Head of caudate nucleus (tissue), 42 donors: Measurements from ENCODE around the gene MAML1.
"Not testable (repeated sequence)": the region's sequence is repeated elsewhere in the genome, so short reads cannot be mapped to it uniquely, and the experiment has no call there.

Source experiments
- DNase-seq, 42 donors: peaks; one replicate each; pipeline versions ENCODE4 v3.0.0 to v3.0.0-alpha.2; 2020 to 2021; ENCODE audit warnings: mixed read lengths in 7 of 42
- intact Hi-C: fragments of 100-400 bp; cut with DNase I; formaldehyde crosslinking; loops from one replicate; pipeline ENCODE4 v1.15.0; 2022

Gene MAML1

DNA sequence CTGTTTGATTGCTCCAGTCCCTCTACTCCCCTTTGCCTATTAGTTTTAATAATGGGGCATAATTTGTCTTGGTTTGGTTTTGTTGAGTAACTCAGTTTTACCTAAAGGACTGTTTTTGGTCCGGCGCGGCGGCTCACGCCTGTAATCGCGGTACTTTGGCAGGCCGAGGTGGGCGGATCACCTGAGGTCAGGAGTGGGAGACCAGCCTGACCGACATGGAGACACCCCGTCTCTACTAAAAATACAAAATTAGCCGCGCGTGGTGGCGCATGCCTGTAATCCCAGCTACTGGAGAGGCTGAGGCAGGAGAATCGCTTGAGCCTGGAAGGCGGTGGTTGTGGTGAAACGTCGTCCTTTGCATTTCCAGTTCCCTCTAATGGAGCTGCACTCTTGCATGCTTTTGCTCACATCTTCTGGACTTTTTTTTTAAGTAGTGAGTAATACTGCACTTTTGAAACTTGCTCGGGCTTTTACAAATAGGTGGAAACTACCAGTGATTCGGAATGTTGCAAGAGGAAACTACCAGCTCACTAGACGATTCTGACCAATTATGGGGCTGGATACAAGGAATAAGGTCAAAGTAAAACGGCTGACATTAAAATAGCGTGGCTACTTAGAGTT lies 721 bp upstream of the MAML1 start:
- intact Hi-C loops: loop anchor here (2.0 kb wide), 1 partner anchor 33 kb away; the partner anchor contains the start of gene CANX

DNA sequence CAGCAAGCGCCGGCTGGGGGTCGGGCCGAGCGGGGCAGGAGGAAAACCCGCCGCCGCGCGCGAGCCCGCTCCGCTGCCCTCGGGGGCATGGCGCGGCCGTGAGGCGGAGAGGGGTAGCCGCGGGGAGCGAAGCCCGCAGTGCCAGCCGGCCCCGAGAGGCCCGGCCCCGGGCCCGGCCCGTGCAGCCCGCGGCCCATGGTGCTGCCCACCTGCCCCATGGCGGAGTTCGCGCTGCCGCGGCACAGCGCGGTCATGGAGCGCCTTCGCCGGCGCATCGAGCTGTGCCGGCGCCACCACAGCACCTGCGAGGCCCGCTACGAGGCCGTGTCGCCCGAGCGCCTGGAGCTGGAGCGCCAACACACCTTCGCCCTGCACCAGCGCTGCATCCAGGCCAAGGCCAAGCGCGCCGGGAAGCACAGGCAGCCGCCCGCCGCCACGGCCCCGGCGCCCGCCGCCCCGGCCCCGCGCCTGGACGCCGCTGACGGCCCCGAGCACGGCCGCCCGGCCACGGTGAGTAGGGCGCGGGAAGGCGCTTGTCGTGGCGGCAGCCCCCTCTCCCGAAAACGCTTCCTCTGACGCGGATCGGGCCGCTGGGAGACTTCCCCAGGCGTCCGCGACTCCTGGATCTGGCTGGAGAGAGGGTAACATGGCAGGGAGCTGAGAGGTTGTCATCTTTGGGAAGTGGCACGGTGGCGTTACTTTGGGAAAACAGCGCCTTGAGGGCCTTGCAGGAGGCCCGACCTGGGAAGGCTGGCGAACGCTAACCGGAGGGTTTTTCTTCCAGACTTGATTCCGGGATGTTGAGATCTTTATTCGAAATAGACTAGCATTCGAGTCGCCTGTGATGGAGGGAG lies 523 bp downstream of the MAML1 start:
- DNase-seq: peak; percentile 13 to 73 (median 52)
- intact Hi-C loops: loop anchor here (2.0 kb wide), 1 partner anchor 34 kb away; the partner anchor contains the start of gene CANX

More for the DNA sequence above, 721 bp upstream of the MAML1 start:
- DNase-seq: peak in 15 of 42 donors; percentile 3 to 43 (median 18)

DNA sequence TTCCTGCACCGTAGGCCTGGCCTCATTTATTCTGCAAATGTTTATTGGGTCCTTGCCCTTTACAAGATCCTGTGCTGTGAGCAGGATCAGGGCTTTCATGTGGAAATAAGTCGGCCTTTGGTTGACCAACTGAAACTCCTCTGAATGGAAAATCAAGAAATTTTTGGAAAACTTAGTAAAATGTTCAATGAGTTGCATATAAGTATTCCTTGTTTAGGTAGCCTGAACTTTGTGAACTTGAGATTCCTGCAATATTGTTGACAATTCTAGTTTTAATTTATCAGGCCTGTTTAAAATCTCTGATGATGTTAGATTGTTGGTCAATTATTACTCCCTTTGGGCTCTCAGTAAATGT lies 1.1 kb downstream of the MAML1 start:
- intact Hi-C loops: loop anchor here (2.0 kb wide), 1 partner anchor 35 kb away; the partner anchor contains the start of gene CANX
- DNase-seq: no peak

DNA sequence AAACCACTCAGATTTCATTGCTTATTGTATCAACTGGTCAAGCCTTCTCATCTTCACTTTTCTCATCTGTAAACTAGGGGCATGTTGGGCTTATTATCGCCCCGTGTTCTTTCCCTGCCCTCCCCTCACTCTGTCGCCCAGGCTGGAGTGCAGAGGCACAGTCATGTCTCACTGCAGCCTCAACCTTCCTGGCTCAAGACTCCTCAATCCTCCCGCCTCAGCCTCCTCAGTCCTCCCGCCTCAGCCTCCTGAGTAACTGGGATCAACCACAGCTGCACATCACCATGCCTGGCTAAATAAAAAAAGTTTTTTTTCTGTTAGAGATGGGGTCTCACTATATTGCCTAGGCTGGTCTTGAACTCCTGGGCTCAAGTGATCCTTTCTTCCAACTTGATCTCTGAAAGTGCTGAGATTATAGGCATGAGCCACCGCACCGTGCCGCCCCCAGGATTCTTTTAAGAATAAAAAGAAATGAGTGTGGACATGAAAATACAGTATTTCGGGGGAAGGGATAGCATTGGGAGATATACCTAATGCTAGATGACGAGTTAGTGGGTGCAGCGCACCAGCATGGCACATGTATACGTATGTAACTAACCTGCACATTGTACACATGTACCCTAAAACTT lies 2.0 kb downstream of the MAML1 start:
- peak in 1 of 42 donors; percentile 25 for DNase-seq
- intact Hi-C loops: no loop called here

DNA sequence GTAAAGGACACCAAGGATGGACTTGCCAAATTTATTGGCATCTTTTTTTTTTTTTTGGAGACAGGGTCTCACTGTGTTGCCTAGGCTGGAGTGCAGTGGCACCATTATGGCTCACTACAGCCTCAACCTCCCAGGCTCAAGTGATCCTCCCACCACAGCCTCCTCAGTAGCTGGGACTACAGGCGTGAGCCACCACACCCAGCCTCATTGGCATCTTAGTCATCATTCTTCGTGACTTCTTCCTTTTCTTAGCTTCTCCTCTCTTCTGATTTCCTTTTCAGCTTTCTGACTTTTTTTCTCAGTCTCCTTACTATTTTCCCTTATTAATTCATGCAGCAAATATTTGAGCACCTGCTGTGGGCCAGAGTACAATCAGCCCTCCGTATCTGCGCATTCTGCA lies 6.1 kb downstream of the MAML1 start:
- intact Hi-C loops: no loop called here
- DNase-seq: no peak

DNA sequence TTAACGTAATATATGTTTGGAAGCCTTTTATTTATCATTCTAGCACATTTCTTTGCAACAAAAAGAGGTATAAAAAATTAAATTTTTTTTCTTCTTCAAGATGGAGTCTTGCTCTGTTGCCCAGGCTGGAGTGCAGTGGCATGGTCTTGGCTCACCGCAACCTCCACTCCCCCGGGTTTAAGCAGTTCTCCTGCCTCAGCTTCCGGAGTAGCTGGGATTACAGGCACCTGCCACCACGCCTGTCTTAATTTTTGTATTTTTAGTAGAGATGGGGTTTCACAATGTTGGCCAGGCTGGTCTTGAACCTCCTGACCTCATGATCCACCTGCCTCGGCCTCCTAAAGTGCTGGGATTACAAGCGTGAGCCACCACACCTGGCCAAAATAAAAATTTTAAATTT lies 11.5 kb downstream of the MAML1 start:
- intact Hi-C loops, DNase-seq: not testable (repeated sequence)

DNA sequence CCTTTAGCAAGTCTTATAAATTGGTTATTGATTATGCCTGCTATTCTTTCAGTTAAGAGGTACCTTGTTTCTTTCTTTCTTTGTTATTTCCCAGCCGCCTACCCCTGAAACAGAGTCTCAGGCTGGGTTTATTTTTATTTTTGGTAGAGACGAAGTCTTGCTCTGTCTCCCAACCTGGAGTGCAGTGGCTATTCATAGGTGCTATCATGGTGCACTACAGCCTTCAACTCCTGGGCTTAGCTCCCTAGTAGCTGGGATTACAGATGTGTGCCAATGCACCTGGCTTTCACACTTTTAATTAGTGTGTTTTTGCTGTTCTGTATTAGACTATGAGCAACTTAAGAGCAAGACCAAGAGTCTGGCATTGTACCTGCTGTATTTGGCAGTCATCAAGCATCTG lies 14.2 kb downstream of the MAML1 start:
- intact Hi-C loops: no loop called here
- no peak for DNase-seq

DNA sequence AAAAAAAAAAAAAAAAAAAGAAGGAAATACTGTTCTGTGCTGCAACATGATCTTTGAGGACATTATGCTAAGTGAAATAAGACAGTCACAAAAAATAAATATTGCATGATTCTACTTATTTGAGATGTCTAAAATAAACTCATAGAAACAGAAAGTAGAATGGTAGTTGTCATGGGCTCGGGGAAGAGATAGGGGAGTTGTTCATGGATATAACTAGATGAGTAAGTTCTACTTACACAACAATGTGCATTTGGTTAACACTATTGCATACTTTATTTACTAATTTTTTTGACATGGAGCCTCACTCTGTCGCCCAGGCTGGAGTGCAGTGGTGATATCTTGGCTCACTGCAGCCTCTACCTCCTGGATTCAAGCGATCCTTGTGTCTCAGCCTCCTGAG lies 15.2 kb downstream of the MAML1 start:
- DNase-seq: no peak
- intact Hi-C loops: no loop called here

DNA sequence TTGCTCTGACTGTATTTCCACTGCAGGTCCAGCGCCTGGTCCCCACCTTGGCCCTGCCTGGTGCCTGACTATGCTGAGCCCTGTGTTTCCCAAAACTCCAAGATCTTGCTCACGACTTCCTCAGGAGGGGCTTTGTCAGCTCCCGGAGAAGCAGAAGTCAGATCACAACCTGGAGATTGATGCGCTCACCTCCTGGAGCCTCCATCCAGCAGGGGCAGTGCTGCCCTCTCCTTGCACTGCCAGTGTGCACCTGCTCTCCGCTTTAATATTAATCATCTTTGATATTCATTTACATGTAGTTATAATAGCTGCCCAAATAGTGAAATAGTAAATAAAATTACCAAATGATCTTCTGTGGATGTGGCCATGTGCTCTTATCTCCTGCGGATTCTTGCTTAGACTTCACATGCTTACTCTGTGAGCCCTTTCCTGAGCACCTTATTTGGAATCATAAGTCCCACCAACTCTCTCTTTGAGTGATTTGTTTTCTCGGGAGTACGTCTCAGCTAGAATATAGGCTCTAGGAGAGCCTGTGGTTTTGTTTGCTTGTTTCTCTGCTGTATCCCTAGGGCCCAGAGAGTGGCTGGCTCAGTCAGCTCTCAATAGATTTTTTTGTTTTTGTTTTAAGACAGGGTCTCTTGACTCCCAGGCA lies 17.4 kb downstream of the MAML1 start:
- intact Hi-C loops: no loop called here

DNA sequence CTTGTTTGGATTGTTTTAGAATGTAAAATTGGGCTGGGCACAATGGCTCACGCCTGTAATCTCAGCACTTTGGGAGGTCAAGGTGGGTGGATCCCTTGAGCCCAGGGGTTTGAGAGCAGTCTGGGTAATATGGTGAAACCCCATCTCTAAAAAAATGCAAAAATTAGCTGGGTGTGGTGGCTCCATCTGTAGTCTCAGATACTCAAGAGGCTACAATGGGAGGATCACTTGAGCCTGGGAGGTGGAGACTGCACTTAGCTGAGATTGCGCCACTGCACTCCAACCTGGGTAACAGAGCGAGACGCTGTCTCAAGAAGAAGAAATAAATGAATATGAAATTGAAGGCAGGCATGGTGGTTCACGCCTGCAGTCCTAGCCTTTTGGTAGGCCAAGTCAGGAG lies 21.3 kb downstream of the MAML1 start:
- intact Hi-C loops: no loop called here
- peak in 1 of 42 donors; percentile 1 for DNase-seq

More for the DNA sequence above, 17.4 kb downstream of the MAML1 start:
- peak in 1 of 42 donors; percentile 16 for DNase-seq

DNA sequence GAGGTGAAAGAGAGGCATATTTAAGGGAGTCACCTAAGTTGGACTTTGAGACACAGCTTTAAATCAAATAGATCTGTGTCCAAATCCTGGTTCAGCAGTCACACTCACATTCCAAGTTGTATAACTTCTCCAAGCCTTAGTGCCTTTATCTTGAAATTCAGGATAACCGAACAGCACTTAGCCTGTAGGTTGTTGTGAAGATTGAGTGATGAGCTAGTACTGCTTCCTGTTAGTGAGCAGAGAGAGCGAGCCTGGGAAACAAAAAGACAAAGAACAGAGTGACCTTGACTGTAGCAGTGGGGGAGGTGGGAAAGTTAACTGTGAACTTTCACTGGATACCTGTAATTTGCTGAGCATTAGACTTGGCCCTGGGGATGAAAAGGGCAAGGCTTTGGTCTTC lies 22.4 kb downstream of the MAML1 start:
- DNase-seq: no peak
- intact Hi-C loops: no loop called here

DNA sequence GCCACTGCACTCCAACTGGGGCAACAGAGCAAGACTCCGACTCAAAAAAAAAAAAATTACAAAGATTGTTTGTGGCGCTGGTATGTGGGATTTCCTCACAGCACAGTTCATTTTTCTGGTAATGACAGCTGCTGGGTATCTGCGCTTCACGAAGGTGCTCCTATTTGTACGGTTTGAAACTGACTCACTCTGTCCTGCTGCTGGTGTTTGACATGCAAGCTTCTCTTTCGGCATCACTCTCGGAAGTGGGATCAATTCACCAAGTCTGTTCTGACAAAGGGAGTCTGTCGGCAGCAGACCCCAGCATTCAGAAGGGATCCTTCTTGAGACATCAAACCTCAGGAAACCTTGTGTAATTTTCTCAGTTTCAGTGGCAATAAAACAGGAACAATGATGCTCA lies 26.3 kb downstream of the MAML1 start:
- intact Hi-C loops: no loop called here
- DNase-seq: peak in 1 of 42 donors; percentile 27

DNA sequence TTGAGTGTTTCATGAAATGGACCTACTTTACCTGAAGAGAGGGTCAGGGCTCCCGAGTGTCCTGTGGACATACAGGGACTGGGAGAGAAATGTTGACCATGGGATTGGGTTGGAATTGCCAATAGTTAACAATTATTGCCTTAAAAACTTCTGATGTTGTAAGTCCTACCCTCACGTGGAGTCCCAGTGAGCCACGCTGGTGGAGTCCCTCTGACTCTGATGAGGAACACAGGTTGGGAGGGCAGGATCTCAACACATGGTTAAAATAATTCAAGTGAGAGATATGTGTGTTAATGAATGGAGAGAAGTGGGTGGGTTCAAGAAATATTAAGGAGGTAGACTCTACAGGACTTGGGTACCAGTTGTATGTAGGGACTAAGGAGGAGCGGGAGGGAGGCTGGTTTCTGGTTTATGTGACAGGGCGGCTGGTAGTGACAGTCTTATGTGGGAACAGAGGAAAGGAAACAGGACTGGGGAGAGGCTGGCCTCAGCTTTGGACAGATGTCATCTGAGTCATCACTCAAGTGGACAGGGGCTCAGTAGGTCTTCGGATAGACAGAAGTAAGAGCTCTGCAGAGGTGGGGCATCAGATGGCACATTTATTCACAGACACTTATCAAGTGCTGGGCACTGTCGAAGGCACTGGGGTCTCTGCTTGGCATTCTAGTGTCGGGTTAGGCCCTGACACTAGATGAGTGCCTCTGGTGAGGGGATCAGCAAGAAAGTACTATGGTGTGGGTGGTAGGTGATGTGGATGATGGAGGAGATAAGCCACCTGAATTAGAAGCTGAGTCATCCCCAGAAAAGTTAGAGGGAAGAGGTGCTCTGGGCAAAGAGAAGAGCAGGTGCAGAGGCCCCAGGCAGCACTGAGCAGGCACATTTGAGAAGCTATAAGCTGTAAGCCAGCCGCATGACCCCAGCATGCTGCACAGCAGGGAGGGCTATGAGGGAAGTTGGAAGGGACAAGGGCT lies 27.2 kb downstream of the MAML1 start:
- intact Hi-C loops: no loop called here
- peak in 14 of 42 donors; percentile 8 to 64 (median 42) for DNase-seq

DNA sequence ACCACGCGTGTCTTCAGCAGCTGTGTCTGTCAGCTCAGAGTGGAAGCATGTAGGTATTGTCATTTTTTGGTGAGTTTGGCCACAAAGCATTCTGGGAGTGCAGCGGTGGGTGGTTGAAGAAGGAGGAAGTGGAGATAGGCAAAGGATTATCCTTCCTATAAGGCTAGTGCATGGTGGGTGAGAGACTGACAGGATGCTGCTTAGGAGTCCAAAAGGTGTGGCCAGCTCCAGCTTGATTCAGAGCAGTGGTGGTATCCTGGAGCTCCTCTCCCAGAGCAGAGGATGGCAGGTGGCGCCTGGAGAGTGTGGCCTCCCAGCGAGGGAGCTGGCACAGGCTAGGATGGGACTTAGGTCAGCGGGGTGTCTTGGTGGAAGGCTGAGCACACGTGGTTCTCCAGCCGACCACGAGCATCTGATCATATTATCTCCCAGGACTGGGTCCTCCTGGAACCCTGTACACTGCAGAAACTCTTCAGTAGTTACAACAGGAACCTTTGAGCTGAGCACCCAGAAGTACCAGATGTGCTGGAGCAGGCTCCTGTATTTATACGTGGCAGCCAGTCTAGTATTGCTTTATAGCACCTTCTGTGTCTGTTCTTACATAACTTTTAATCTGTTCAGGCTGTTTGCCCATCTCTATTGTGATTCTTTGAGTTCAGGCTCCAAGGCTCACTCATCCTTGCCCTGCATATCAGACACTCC lies 29.6 kb downstream of the MAML1 start:
- DNase-seq: peak in 27 of 42 donors; percentile 15 to 77 (median 46)
- intact Hi-C loops: no loop called here

DNA sequence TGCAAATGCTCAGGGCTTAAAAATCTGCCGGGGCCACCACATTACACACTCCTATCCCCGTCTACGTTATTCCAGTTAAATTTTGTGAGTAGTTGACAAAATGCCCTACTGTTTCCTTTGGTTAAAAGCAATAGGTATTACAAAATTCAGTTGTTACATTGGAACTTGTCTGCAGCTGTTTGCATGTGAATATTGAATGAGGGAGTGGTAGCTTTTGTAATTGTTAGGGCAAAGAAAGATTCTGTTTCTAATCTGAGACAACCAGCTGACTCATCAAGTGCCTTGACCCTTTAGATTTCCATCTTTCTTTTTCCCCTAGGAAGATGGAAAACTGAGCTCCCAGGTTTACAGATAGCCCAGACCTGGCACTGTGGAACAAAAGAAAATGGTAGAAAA lies 30.2 kb downstream of the MAML1 start:
- intact Hi-C loops: no loop called here
- DNase-seq: no peak

DNA sequence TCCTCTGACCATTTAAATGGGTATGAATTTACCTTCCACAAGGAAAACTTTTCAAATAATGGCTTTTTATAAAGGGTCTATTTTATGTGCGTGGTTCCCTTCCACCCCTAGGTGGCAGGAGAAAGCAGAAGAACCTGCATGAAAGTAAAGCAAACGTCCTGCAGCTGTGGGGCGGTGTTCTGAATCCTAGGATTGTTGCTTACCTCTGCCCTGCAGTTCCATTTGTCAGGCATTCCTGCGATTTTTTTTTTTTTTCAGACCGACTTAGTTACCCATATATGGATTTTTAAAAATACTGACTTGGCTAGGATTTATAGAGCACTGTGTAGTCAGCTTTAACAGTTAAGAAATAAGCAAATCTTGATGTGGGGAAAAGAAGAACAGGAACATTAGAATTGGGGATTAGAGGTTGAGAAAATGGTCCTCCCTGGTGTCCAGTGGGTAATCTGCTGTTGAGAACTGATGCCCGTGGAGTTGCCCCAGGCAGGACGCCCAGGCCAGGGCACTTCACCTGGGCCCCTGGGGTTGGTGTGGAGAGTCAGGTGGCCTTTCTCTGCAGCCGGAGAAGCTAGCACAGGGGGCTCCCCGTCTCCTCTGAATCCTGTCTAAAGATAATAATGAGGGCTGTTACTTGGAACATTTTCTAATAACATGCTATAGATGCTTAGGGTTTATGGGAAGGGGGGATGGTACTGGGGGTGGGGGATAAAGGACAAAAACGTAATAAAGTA lies 30.8 kb downstream of the MAML1 start:
- peak in 41 of 42 donors; percentile 44 to 88 (median 69) for DNase-seq
- intact Hi-C loops: no loop called here

DNA sequence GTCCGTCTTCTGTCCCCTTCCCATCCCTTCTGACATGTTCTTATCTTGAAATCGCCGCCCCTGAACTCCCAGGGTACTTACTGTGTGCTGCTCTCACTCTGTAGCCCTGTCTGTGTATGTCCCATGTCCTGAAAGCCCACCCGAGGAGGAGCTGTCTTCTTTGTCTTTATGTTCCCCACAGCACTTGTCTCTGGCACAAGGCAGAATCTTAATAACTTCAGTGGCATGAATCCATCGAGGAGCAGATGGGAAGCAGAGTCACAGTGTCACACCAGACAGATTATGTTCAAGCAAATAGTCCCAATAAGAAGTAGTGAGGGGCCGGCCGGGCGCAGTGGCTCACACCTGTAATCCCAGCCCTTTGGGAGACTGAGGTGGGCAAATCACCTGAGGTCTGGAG lies 31.4 kb downstream of the MAML1 start:
- intact Hi-C loops: no loop called here
- no peak for DNase-seq
